Endothelial cell of umbilical vein (primary cell): ENCODE results near the gene PER3.

Source experiments
- EZH2 ChIP-seq: IDR thresholded peaks from 2 replicates; pipeline ENCODE4 v1.6.1; 2012; ENCODE audit warnings: borderline replicate concordance, low read depth, mild to moderate bottlenecking, moderate library complexity, low read length, inconsistent platforms; ENCODE audit not compliant: severe bottlenecking
- POLR2A ChIP-seq: IDR thresholded peaks from 2 replicates; pipeline ENCODE4 v1.6.1; 2012; ENCODE audit warnings: low read depth, mild to moderate bottlenecking, control low read depth, low read length
- POLR2AphosphoS5 ChIP-seq: IDR thresholded peaks from 2 replicates; pipeline ENCODE4 v1.6.1; 2012; ENCODE audit warnings: low read depth, mild to moderate bottlenecking, control low read depth, low read length, moderate library complexity; ENCODE audit not compliant: insufficient read depth

- TF ChIP-seq POLR2A = no peak
- TF ChIP-seq EZH2 = no peak
- TF ChIP-seq POLR2AphosphoS5 = no peak
These were observed 58.4 kb downstream of the PER3 start for GRCh38 chr1:7842517-7842916.
